ENCODE data around the gene PRKG1.

Gene PRKG1

DNA sequence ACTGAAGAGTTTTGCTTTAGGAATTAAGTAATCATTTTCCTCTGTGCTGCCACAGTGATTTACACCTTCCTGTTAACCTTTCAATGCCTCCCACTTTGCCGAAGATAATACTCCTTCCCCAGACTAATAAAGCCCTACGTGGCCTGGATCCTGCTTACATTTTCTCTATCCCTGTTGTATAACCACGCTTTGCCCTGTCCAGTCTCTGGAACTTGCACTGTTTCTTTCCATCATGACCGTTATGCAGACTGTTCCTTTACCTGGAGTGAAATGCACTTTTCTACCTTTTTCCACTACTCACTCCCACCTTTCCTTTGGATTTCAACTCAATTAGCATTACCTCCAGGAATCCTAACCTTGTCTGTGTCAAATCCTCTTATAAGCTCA, 154.4 kb downstream of the PRKG1 start:
- DNase-seq (ENCODE audit: insufficient read length, low spot score) (no peak), FAIRE-seq (no peak)
- TF ChIP-seq PAX5 (IDR thresholded peaks at IDR 0.05; ENCODE audit: insufficient read depth, low read length, severe bottlenecking) (no peak), POLR2AphosphoS5 (IDR thresholded peaks at IDR 0.05; ENCODE audit: low read depth, low read length) (no peak), TAF1 (IDR thresholded peaks at IDR 0.05; ENCODE audit: low read depth, low read length) (no peak), SPI1 (IDR thresholded peaks at IDR 0.05; ENCODE audit: low read depth, low read length) (no peak), POU2F2 (IDR thresholded peaks at IDR 0.05; ENCODE audit: low read depth, low read length) (no peak), POLR2A (IDR thresholded peaks at IDR 0.05; ENCODE audit: low read depth, low read length) (no peak)

DNA sequence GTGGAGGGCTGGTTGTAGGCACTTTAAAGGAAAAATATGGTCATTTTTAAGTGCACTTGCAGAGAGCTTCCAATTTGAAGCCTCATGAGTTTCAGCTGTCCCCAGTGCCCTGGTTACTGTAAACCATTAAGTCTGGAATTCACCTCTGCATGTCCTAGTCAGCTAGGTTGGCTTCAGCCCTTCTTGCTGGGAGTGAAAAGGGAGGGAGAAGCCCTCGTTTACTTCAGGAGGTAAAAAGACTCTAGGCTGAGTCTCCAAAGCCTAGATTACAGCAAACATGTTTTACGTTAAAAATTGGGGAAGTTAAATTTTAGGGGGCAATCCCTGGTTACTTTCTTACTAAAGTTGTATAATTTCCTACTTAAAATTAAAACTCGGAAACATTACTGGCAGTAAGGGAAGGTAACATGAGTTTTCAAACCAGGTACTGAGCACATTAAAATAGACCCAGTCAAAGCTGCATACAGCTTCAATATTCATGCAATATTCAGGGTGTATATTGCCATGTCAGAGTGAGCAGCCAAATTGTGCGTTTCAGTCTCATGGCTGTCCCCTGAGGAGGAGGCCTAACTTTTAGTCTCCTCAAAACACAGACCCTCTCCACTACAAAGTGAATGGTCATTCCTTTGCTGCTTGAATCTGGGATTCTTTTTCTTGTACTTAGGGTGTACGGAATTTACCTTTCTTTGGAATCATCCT, 156.7 kb downstream of the PRKG1 start:
- TF ChIP-seq POLR2AphosphoS5 (IDR thresholded peaks at IDR 0.05; ENCODE audit: low read depth, low read length) (no peak), PAX5 (IDR thresholded peaks at IDR 0.05; ENCODE audit: insufficient read depth, low read length, severe bottlenecking) (no peak), SPI1 (IDR thresholded peaks at IDR 0.05; ENCODE audit: low read depth, low read length) (no peak), TAF1 (IDR thresholded peaks at IDR 0.05; ENCODE audit: low read depth, low read length) (no peak), POLR2A (IDR thresholded peaks at IDR 0.05; ENCODE audit: low read depth, low read length) (no peak)
- FAIRE-seq (no peak), DNase-seq (ENCODE audit: insufficient read length, low spot score) (no peak)

DNA sequence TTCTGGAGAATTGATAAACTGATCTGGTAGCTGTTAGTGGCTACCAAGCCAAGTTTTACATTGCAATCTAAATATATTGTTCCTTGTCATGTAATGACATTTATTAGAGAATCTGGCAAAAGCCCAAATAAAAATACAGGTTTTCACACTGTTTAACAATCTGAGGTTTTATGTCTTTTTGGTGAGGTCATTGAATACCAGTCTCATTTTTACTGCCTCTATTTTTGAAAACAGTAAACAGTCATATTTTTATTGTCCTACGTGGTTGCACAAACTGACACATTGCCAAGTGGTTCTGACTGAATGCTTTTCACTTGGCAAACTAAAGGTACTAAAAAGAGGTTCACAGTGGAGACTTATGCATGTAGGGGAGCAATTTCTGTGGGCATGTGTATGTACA, 157.5 kb downstream of the PRKG1 start:
- TF ChIP-seq PAX5 (IDR thresholded peaks at IDR 0.05; ENCODE audit: insufficient read depth, low read length, severe bottlenecking) (no peak), POLR2A (IDR thresholded peaks at IDR 0.05; ENCODE audit: low read depth, low read length) (no peak), TAF1 (IDR thresholded peaks at IDR 0.05; ENCODE audit: low read depth, low read length) (no peak), POU2F2 (IDR thresholded peaks at IDR 0.05; ENCODE audit: low read depth, low read length) (no peak), POLR2AphosphoS5 (IDR thresholded peaks at IDR 0.05; ENCODE audit: low read depth, low read length) (no peak), SPI1 (IDR thresholded peaks at IDR 0.05; ENCODE audit: low read depth, low read length) (no peak)
- no peak for DNase-seq (ENCODE audit: insufficient read length, low spot score)
- no peak for FAIRE-seq

DNA sequence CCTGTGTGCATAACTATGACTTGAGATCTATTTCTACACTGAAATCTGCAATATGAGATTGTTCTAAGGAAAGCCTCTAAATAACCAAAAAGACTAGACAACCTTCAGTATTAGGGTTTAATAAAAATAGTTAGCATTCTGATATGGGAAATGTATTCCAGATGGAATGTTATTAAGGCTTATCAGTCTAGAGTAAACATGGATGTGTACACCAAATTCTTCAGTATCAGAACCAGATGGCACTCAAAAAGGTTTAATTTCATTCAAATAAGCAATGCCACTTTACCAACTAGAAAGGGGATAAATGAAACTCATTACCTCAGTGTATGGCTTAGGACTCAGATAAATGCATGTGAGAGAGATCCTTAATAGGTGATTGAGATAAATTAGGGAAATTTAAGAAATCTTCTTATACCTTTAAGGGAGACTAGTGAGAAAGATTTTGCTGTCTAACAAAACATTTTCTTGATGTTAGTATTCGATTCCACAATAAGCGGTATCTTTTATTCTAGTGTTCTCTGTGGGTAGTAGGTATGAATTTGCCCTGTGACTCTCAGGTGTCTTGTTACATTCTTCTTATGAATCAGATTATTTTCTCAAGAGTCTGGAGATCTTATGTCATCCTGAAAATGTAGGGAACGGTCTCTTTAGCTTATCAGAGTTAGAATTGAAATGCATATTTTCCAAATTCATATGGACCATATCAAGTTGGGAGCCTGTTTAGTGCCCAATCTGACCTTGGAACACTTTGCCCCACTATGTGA, 159.2 kb downstream of the PRKG1 start:
- no peak for TF ChIP-seq TAF1 (IDR thresholded peaks at IDR 0.05; ENCODE audit: low read depth, low read length)
- no peak for TF ChIP-seq SPI1 (IDR thresholded peaks at IDR 0.05; ENCODE audit: low read depth, low read length)
- TF ChIP-seq POLR2A (IDR thresholded peaks at IDR 0.05; ENCODE audit: low read depth, low read length), result no peak
- TF ChIP-seq POLR2AphosphoS5 (IDR thresholded peaks at IDR 0.05; ENCODE audit: low read depth, low read length), result no peak
- no peak for TF ChIP-seq POU2F2 (IDR thresholded peaks at IDR 0.05; ENCODE audit: low read depth, low read length)
- TF ChIP-seq PAX5 (IDR thresholded peaks at IDR 0.05; ENCODE audit: insufficient read depth, low read length, severe bottlenecking), result no peak
- DNase-seq (ENCODE audit: insufficient read length, low spot score) (no peak), FAIRE-seq (no peak)

DNA sequence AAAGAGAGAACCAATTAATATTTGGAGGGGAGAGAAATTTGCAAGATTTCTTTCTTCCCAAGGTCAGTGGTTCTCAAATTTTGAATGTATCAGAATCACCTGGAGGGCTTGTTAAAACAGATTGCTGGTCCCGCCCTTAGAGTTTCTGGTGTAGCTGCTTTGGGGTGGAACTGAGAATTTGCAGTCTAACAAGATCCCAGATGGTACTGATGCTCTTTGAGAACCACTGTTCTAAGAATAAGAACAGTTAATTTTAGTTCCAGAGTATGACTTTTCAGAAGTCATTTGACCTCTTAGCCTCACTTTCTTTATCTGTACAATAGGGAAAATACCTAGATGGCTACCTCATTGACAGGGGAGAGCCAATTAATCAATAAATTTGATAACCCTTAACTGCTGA, 161.6 kb downstream of the PRKG1 start:
- DNase-seq (ENCODE audit: insufficient read length, low spot score), result no peak
- FAIRE-seq, result no peak
- TF ChIP-seq TAF1 (IDR thresholded peaks at IDR 0.05; ENCODE audit: low read depth, low read length) (no peak), POU2F2 (IDR thresholded peaks at IDR 0.05; ENCODE audit: low read depth, low read length) (no peak), SPI1 (IDR thresholded peaks at IDR 0.05; ENCODE audit: low read depth, low read length) (no peak), PAX5 (IDR thresholded peaks at IDR 0.05; ENCODE audit: insufficient read depth, low read length, severe bottlenecking) (no peak), POLR2AphosphoS5 (IDR thresholded peaks at IDR 0.05; ENCODE audit: low read depth, low read length) (no peak), POLR2A (IDR thresholded peaks at IDR 0.05; ENCODE audit: low read depth, low read length) (no peak)

DNA sequence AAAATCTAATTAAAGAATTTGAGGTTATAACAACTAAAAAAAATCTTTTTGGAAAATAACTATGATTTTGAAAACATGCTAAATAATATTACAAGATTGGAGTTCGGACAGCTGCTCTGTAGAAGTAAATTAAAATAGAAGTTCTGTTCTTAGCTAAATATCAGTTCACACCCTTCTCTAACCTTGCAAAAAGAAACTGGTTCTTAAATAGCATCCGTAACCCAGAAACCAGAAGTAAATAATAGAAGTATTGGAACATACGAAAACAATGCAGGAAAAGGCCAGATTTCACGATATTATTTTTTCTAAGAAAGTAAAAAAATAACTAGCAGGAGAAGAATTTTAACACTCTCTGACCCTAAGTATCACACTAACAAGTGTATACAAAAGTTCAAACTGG, 164.7 kb downstream of the PRKG1 start:
- TF ChIP-seq POLR2AphosphoS5 (IDR thresholded peaks at IDR 0.05; ENCODE audit: low read depth, low read length), result no peak
- no peak for TF ChIP-seq POU2F2 (IDR thresholded peaks at IDR 0.05; ENCODE audit: low read depth, low read length)
- TF ChIP-seq PAX5 (IDR thresholded peaks at IDR 0.05; ENCODE audit: insufficient read depth, low read length, severe bottlenecking), result no peak
- TF ChIP-seq POLR2A (IDR thresholded peaks at IDR 0.05; ENCODE audit: low read depth, low read length), result no peak
- no peak for TF ChIP-seq SPI1 (IDR thresholded peaks at IDR 0.05; ENCODE audit: low read depth, low read length)
- TF ChIP-seq TAF1 (IDR thresholded peaks at IDR 0.05; ENCODE audit: low read depth, low read length), result no peak
- no peak for FAIRE-seq
- no peak for DNase-seq (ENCODE audit: insufficient read length, low spot score)

DNA sequence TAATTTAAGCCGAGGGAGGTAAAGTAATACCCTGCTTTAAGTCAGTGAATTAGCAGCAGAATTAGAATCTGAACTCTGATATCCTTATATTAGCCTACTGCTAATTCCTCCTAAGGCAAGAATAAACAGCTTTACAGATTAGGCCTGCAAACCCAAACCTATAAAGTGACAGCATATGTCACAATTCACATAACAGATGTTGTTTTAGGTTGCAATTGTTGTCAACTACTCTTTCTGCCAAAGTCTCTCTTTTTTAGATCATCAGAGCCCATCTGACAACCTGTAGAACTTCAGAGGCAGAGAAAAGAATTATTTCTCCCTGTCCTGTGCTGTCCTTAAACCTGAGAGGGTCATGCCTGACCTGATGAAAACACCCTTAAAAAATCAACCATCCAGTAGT, 167.2 kb downstream of the PRKG1 start:
- no peak for FAIRE-seq
- DNase-seq (ENCODE audit: insufficient read length, low spot score), result no peak
- no peak for TF ChIP-seq POU2F2 (IDR thresholded peaks at IDR 0.05; ENCODE audit: low read depth, low read length)
- TF ChIP-seq PAX5 (IDR thresholded peaks at IDR 0.05; ENCODE audit: insufficient read depth, low read length, severe bottlenecking), result no peak
- TF ChIP-seq SPI1 (IDR thresholded peaks at IDR 0.05; ENCODE audit: low read depth, low read length), result no peak
- TF ChIP-seq TAF1 (IDR thresholded peaks at IDR 0.05; ENCODE audit: low read depth, low read length), result no peak
- no peak for TF ChIP-seq POLR2A (IDR thresholded peaks at IDR 0.05; ENCODE audit: low read depth, low read length)
- no peak for TF ChIP-seq POLR2AphosphoS5 (IDR thresholded peaks at IDR 0.05; ENCODE audit: low read depth, low read length)

DNA sequence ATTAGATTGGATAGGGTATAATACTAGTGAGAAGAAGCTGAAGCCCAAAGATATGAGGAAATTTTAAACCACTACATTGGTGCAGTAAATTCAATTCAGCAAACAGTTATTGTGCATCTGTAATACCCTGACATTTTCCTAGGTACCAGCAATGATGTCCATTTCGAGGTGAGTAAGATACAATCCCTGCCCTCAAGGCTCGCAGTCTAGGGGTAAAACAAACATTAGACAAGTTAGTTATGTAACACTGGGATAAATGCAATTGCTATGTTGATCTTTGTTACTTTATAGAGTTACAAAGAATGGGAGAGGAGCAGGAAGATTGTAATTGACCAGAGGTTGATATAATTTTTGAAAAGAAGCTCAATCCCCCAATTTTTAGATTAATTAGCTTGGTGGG, 168.1 kb downstream of the PRKG1 start:
- TF ChIP-seq SPI1 (IDR thresholded peaks at IDR 0.05; ENCODE audit: low read depth, low read length), result no peak
- TF ChIP-seq TAF1 (IDR thresholded peaks at IDR 0.05; ENCODE audit: low read depth, low read length), result no peak
- no peak for TF ChIP-seq POLR2AphosphoS5 (IDR thresholded peaks at IDR 0.05; ENCODE audit: low read depth, low read length)
- no peak for TF ChIP-seq POU2F2 (IDR thresholded peaks at IDR 0.05; ENCODE audit: low read depth, low read length)
- no peak for TF ChIP-seq PAX5 (IDR thresholded peaks at IDR 0.05; ENCODE audit: insufficient read depth, low read length, severe bottlenecking)
- TF ChIP-seq POLR2A (IDR thresholded peaks at IDR 0.05; ENCODE audit: low read depth, low read length), result no peak
- FAIRE-seq (no peak), DNase-seq (ENCODE audit: insufficient read length, low spot score) (no peak)

DNA sequence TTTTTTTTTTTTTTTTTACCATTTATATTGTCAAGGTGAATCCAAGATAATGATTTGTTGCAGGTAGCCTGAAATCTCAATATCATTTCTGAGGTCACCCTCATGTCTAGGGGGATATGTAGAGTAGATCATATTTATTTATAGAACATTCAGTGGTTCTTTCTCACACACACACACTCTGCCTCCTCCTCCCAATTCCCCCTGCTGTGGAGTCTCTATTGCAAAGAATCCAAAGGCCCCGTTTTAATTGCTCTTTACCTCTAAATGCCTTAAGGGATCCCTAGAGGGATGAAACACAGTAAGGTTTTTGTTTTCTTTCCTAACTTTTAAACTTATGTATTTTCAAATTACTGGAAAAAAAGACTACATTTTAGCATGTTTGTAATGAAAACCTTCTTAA, 170.0 kb downstream of the PRKG1 start:
- no peak for DNase-seq (ENCODE audit: insufficient read length, low spot score)
- TF ChIP-seq POLR2A (IDR thresholded peaks at IDR 0.05; ENCODE audit: low read depth, low read length) (no peak), POLR2AphosphoS5 (IDR thresholded peaks at IDR 0.05; ENCODE audit: low read depth, low read length) (no peak), TAF1 (IDR thresholded peaks at IDR 0.05; ENCODE audit: low read depth, low read length) (no peak), SPI1 (IDR thresholded peaks at IDR 0.05; ENCODE audit: low read depth, low read length) (no peak), PAX5 (IDR thresholded peaks at IDR 0.05; ENCODE audit: insufficient read depth, low read length, severe bottlenecking) (no peak), POU2F2 (IDR thresholded peaks at IDR 0.05; ENCODE audit: low read depth, low read length) (no peak)
- no peak for FAIRE-seq

All from GM12891 (cell line).